Trophoblast cell (in vitro differentiated cells and primary cell): ENCODE measurements around the gene CYP2C8.

ENCODE experiments used
- DNase-seq, 2 donors: peaks; one replicate each; pipeline ENCODE4 v3.0.0-alpha.2; 2016
- H2AFZ ChIP-seq: 2 replicates; pipeline ENCODE4 v1.6.1; 2013; ENCODE audit warnings: low read length, moderate library complexity, mild to moderate bottlenecking; ENCODE audit not compliant: insufficient read depth, poor library complexity
- H2AK5ac ChIP-seq: 2 replicates; pipeline ENCODE4 v1.6.1; 2013; ENCODE audit warnings: mild to moderate bottlenecking, low read length
- H2BK120ac ChIP-seq: 2 replicates; pipeline ENCODE4 v1.6.1; 2013; ENCODE audit warnings: low read length, mild to moderate bottlenecking, moderate library complexity; ENCODE audit not compliant: insufficient read depth, poor library complexity
- H2BK12ac ChIP-seq: 2 replicates; pipeline ENCODE4 v1.6.1; 2013; ENCODE audit warnings: mild to moderate bottlenecking, low read length, moderate library complexity
- H2BK5ac ChIP-seq: 2 replicates; pipeline ENCODE4 v1.6.1; 2013; ENCODE audit warnings: low read length, low read depth, moderate library complexity, mild to moderate bottlenecking; ENCODE audit not compliant: poor library complexity
- H3K14ac ChIP-seq: 2 replicates; pipeline ENCODE4 v1.6.1; 2013; ENCODE audit warnings: mild to moderate bottlenecking, low read length
- H3K18ac ChIP-seq: 2 replicates; pipeline ENCODE4 v1.6.1; 2013; ENCODE audit warnings: mild to moderate bottlenecking, low read length
- H3K23ac ChIP-seq: 2 replicates; pipeline ENCODE4 v1.6.1; 2013; ENCODE audit warnings: low read length
- H3K27ac ChIP-seq: 2 replicates; pipeline ENCODE4 v1.5.1; 2013; ENCODE audit warnings: low read depth, mild to moderate bottlenecking, inconsistent platforms, low read length, moderate library complexity
- H3K27me3 ChIP-seq: 2 replicates; pipeline ENCODE4 v1.6.1; 2013; ENCODE audit warnings: inconsistent platforms, mild to moderate bottlenecking, low read length, moderate library complexity; ENCODE audit not compliant: insufficient read depth
- H3K36me3 ChIP-seq, 2 experiments: 1 replicate in 1 of 2; 2 replicates in 1 of 2; pipeline ENCODE4 v1.6.1; 2013; ENCODE audit warnings: low read length in 2 of 2, mild to moderate bottlenecking in 2 of 2, moderate library complexity in 1 of 2; ENCODE audit not compliant: insufficient read depth in 2 of 2, control insufficient read depth in 1 of 2
- H3K4ac ChIP-seq: 2 replicates; pipeline ENCODE4 v1.6.1; 2013; ENCODE audit warnings: low read depth, mild to moderate bottlenecking, low read length, moderate library complexity
- H3K4me1 ChIP-seq, 2 experiments: 1 replicate in 1 of 2; 2 replicates in 1 of 2; pipeline ENCODE4 v1.6.1; 2013; ENCODE audit warnings: low read length in 2 of 2, mild to moderate bottlenecking in 2 of 2, moderate library complexity in 1 of 2; ENCODE audit not compliant: insufficient read depth in 2 of 2, control insufficient read depth in 1 of 2
- H3K4me2 ChIP-seq: 2 replicates; pipeline ENCODE4 v1.6.1; 2013; ENCODE audit warnings: inconsistent platforms, mild to moderate bottlenecking, low read length, moderate library complexity
- H3K4me3 ChIP-seq: 2 replicates; pipeline ENCODE4 v1.5.1; 2013; ENCODE audit warnings: mild to moderate bottlenecking, low read depth, low read length, inconsistent platforms
- H3K79me1 ChIP-seq: one replicate; pipeline ENCODE4 v1.6.1; 2013; ENCODE audit warnings: low read length
- H3K79me2 ChIP-seq: 2 replicates; pipeline ENCODE4 v1.6.1; 2013; ENCODE audit warnings: low read length, mild to moderate bottlenecking; ENCODE audit not compliant: control insufficient read depth, insufficient read depth, poor library complexity
- H3K9ac ChIP-seq: 2 replicates; pipeline ENCODE4 v1.6.1; 2013; ENCODE audit warnings: mild to moderate bottlenecking, low read length
- H3K9me3 ChIP-seq: 2 replicates; pipeline ENCODE4 v1.6.1; 2013; ENCODE audit warnings: low read depth, mild to moderate bottlenecking, control low read depth, inconsistent platforms, low read length; ENCODE audit not compliant: insufficient read depth
- H4K12ac ChIP-seq: 2 replicates; pipeline ENCODE4 v1.6.1; 2013; ENCODE audit warnings: low read depth, mild to moderate bottlenecking, low read length, moderate library complexity
- H4K8ac ChIP-seq: 2 replicates; pipeline ENCODE4 v1.6.1; 2013; ENCODE audit warnings: low read depth, mild to moderate bottlenecking, low read length, moderate library complexity
- H4K91ac ChIP-seq: one replicate; pipeline ENCODE4 v1.6.1; 2013; ENCODE audit warnings: low read depth, mild to moderate bottlenecking, low read length, moderate library complexity
- WGBS: extraction: QIAGEN DNeasy Blood & Tissue Kit; methylation state at CpG from one replicate; pipeline ENCODE4 v1.1.7; 2013; ENCODE audit warnings: missing lambda C conversion rate; ENCODE audit not compliant: insufficient read length, insufficient coverage; ENCODE audit errors: extremely low coverage; 5-methylcytosine and 5-hydroxymethylcytosine counted together

Gene CYP2C8

DNA sequence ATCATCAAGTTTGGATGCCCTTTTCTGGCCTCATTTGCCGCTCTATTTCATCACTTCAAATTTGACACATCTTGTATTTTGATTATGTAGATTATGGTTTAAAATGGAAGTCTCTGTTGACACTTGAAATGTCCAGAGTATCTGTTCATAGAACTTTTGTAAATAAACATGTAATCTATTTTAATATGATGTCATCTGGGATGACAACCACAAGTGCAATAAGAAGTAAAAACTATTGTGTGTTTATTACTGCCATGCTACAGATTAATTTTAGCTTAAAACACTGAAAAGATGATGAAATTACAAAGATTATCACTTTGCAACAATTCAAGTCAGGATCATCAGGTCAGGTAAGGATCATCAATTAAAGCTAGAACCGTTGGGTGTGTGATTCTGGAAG is 30.0 kb downstream of the CYP2C8 start:
- Histone ChIP-seq H3K9ac (no peak overlapping the region), H2AFZ (no peak overlapping the region), H3K4ac (no peak overlapping the region), H2BK120ac (no peak overlapping the region), H3K27ac (no peak overlapping the region), H2BK12ac (no peak overlapping the region), H4K12ac (no peak overlapping the region), H3K4me1 (no peaks in the 10 kb centered on the region), H3K23ac (no peak overlapping the region), H4K8ac (no peak overlapping the region), H3K79me1 (no peaks in the 10 kb centered on the region), H3K18ac (no peak overlapping the region), H3K9me3 (no peaks in the 10 kb centered on the region), H3K27me3 (no peaks in the 10 kb centered on the region), H2AK5ac (no peak overlapping the region), H2BK5ac (no peak overlapping the region), H3K4me2 (no peak overlapping the region), H3K36me3 (no peaks in the 10 kb centered on the region), H3K14ac (no peak overlapping the region), H4K91ac (no peak overlapping the region), H3K4me3 (no peak overlapping the region), H3K79me2 (no peaks in the 10 kb centered on the region)
- DNase-seq: no peak
- WGBS: no CpG with 5 or more reads among the region's 2 CpGs

DNA sequence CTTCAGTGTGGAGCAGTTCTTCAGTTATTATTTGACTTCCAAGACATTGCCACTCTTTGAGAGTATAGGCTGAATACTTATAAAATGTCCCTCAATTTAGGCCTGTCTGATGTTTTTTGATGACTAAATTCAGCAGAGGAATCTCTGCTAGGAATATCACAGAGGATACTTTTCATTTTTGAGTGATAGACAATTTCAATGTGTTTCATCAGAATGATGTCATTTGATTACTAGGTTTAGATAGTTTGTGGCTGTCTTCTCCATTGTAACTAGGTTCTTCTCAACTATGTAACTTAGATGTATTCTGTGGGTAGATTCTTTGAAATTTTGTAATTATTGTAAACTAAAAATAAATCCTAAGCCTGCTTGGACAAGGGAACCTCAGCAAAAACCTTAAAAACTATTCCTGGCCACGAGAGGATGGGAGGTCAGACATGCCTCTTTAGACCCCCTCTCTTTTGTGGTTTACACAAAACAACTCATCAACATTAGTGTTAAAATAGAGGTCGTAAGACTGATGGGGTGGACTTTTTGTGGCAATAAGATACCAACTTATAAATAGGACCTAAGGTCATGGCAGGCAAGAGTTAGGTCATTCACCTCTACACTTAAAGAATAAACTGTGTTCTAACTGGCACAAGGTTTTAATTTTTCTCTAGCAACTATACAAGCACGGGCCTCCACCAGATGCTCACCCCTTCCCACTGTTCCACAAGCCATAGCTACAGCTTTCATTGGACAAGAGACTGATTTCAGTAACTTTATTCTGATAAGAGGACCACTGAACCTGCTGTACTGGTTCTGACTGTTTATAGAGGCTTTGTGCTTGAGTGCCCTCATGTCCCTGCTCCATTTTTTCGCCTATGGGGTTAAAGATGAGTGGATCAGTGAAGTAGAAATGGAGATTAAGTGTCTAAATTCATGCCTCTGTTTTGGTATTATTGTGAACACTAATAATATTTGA is 33.7 kb downstream of the CYP2C8 start:
- Histone ChIP-seq H2AK5ac (no peak overlapping the region), H3K23ac (no peak overlapping the region), H3K4ac (no peak overlapping the region), H3K14ac (no peak overlapping the region), H4K12ac (no peak overlapping the region), H3K36me3 (no peaks in the 10 kb centered on the region), H3K18ac (no peak overlapping the region), H3K4me3 (no peak overlapping the region), H3K79me2 (no peaks in the 10 kb centered on the region), H3K4me2 (no peak overlapping the region), H4K8ac (no peak overlapping the region), H3K4me1 (no peaks in the 10 kb centered on the region), H2AFZ (no peak overlapping the region), H3K9ac (no peak overlapping the region), H2BK12ac (no peak overlapping the region), H3K27me3 (no peaks in the 10 kb centered on the region), H3K9me3 (no peaks in the 10 kb centered on the region), H2BK5ac (no peak overlapping the region), H2BK120ac (no peak overlapping the region), H3K27ac (no peak overlapping the region), H4K91ac (no peak overlapping the region), H3K79me1 (no peaks in the 10 kb centered on the region)
- no CpG with 5 or more reads among the region's 4 CpGs for WGBS
- no peak for DNase-seq

DNA sequence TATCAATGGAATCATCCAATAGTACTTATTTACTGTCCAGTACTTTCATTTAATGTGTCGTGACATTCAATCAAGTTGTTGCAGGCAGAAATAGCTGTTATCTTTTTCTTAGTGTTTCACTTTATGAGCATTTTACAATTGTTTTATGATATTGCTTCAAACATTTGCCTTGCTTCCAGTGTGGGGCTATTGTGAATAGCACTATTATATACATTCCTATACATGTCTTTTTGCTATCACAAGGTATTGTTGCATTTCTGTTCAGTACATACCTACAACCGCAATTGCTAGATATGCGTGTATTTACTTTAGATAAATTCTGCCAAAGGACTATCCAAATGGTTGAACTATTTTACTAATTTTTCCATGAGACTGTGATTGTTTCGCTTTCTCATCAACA is 34.9 kb downstream of the CYP2C8 start:
- no peaks in the 10 kb centered on the region for H3K9me3 ChIP-seq
- no peak for DNase-seq
- no peak overlapping the region for H2AFZ ChIP-seq
- no peak overlapping the region for H2BK5ac ChIP-seq
- H3K4me2 ChIP-seq: no peak overlapping the region
- H3K79me1 ChIP-seq: no peaks in the 10 kb centered on the region
- no CpG with 5 or more reads among the region's 4 CpGs for WGBS
- H3K27me3 ChIP-seq: no peaks in the 10 kb centered on the region
- no peak overlapping the region for H3K4me3 ChIP-seq
- no peak overlapping the region for H3K4ac ChIP-seq
- no peak overlapping the region for H2BK12ac ChIP-seq
- no peak overlapping the region for H3K18ac ChIP-seq
- no peak overlapping the region for H4K12ac ChIP-seq
- H3K23ac ChIP-seq: no peak overlapping the region
- no peak overlapping the region for H3K14ac ChIP-seq
- H4K8ac ChIP-seq: no peak overlapping the region
- H3K36me3 ChIP-seq: no peaks in the 10 kb centered on the region
- no peak overlapping the region for H3K9ac ChIP-seq
- no peaks in the 10 kb centered on the region for H3K79me2 ChIP-seq
- no peaks in the 10 kb centered on the region for H3K4me1 ChIP-seq
- no peak overlapping the region for H3K27ac ChIP-seq
- no peak overlapping the region for H4K91ac ChIP-seq
- H2BK120ac ChIP-seq: no peak overlapping the region
- H2AK5ac ChIP-seq: no peak overlapping the region

DNA sequence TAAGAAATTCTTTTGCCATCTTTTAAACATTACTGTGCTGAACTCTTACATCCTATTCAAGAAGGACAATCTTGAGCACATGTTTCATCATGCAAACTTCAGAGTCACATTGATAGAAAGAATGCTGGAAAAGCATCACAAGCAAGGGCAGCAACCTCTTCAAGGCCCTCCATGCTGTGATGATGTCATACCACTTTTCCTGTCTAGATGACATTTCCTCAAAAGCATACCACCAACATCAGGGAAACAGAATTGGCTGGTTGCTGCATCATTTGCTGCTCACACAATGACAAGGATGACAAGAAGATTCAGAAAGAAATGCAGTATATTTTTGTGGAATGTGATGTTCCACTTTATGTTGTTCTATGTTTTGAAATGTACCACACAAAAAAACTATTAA is 37.6 kb downstream of the CYP2C8 start:
- H3K23ac ChIP-seq: no peak overlapping the region
- H3K36me3 ChIP-seq: no peaks in the 10 kb centered on the region
- H2BK12ac ChIP-seq: no peak overlapping the region
- H3K4me3 ChIP-seq: no peak overlapping the region
- no peaks in the 10 kb centered on the region for H3K79me1 ChIP-seq
- H3K14ac ChIP-seq: no peak overlapping the region
- DNase-seq: no peak
- no peak overlapping the region for H3K9ac ChIP-seq
- H4K12ac ChIP-seq: no peak overlapping the region
- H2BK120ac ChIP-seq: no peak overlapping the region
- no peaks in the 10 kb centered on the region for H3K9me3 ChIP-seq
- H2AK5ac ChIP-seq: no peak overlapping the region
- H3K18ac ChIP-seq: no peak overlapping the region
- no peak overlapping the region for H3K27ac ChIP-seq
- no peak overlapping the region for H3K4ac ChIP-seq
- no peak overlapping the region for H2AFZ ChIP-seq
- H4K8ac ChIP-seq: no peak overlapping the region
- H2BK5ac ChIP-seq: no peak overlapping the region
- H4K91ac ChIP-seq: no peak overlapping the region
- H3K79me2 ChIP-seq: no peaks in the 10 kb centered on the region
- H3K4me2 ChIP-seq: no peak overlapping the region
- H3K27me3 ChIP-seq: no peaks in the 10 kb centered on the region
- no peaks in the 10 kb centered on the region for H3K4me1 ChIP-seq
